Measurements from ENCODE around the gene ATXN1.
"Not testable (repeated sequence)": the region's sequence is repeated elsewhere in the genome, so short reads cannot be mapped to it uniquely, and the experiment has no call there.

Gene ATXN1

DNA sequence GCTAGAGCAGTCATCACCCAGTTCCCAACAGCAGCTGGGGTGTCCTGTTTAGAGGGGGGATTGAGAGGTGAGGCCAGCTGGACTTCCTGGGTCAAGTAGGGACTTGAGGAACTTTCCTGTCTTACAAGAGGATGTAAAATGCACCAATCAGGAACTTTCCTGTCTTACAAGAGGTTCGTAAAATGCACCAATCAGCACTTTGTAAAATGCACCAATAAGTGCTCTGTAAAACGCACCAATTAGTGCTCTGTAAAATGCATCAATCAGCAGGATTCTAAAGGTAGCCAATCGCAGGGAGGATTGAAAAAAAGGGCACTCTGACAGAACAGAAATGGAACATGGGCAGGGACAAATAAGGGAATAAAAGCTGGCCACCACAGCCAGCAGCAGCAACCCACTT, 297.2 kb downstream of the ATXN1 start:
- Histone ChIP-seq H3K4me2 (ENCODE audit: low read depth, low read length, poor library complexity, severe bottlenecking) (no peak overlapping the region), H3K4me1 (ENCODE audit: insufficient read depth, low read length, poor library complexity, severe bottlenecking) (no peaks in the 10 kb centered on the region), H3K27me3 (ENCODE audit: insufficient read depth, low read length, poor library complexity, severe bottlenecking) (no peaks in the 10 kb centered on the region), H3K36me3 (ENCODE audit: insufficient read depth, low read length) (no peaks in the 10 kb centered on the region), H3K9ac (ENCODE audit: low read depth, low read length, poor library complexity, severe bottlenecking) (no peak overlapping the region), H3K79me2 (ENCODE audit: insufficient read depth, low read length) (no peaks in the 10 kb centered on the region), H4K20me1 (ENCODE audit: insufficient read depth, low read length, poor library complexity, severe bottlenecking) (no peaks in the 10 kb centered on the region), H3K9me2 (replicated peaks; ENCODE audit: low read depth, low read length) (no peaks in the 10 kb centered on the region), H3K4me3 (ENCODE audit: low read length, poor library complexity, severe bottlenecking) (no peak overlapping the region), H2AFZ (ENCODE audit: low read length) (no peak overlapping the region), H3K9me3 (ENCODE audit: insufficient read depth, low read depth, low read length) (no peaks in the 10 kb centered on the region; the same call in 1 of the 2 replicates), H3F3A (ENCODE audit: low read depth) (no peaks in the 10 kb centered on the region)
- TF ChIP-seq EZH2phosphoT487 (IDR thresholded peaks at IDR 0.05; ENCODE audit: borderline replicate concordance), result no peak
- TF ChIP-seq, protein P1, sequence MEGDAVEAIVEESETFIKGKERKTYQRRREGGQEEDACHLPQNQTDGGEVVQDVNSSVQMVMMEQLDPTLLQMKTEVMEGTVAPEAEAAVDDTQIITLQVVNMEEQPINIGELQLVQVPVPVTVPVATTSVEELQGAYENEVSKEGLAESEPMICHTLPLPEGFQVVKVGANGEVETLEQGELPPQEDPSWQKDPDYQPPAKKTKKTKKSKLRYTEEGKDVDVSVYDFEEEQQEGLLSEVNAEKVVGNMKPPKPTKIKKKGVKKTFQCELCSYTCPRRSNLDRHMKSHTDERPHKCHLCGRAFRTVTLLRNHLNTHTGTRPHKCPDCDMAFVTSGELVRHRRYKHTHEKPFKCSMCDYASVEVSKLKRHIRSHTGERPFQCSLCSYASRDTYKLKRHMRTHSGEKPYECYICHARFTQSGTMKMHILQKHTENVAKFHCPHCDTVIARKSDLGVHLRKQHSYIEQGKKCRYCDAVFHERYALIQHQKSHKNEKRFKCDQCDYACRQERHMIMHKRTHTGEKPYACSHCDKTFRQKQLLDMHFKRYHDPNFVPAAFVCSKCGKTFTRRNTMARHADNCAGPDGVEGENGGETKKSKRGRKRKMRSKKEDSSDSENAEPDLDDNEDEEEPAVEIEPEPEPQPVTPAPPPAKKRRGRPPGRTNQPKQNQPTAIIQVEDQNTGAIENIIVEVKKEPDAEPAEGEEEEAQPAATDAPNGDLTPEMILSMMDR (conservative IDR thresholded peaks at IDR 0.05; ENCODE audit: low read length), result no peak

DNA sequence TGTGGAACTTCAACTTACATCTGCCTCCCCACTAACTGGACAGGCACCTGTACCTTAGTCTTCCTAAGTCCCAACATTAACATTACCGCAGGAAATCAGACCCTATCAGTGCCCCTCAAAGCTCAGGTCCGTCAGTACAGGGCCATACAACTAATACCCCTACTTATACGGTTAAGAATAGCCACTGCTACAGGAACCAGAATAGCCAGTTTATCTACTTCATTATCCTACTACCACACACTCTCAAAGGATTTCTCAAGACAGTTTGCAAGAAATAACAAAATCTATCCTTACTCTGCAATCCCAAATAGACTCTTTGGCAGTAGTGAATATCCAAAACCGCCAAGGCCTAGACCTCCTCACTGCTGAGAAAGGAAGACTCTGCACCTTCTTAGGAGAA, 298.0 kb downstream of the ATXN1 start:
- not testable (repeated sequence) for H3K4me2 ChIP-seq (ENCODE audit: low read depth, low read length, poor library complexity, severe bottlenecking); H4K20me1 ChIP-seq (ENCODE audit: insufficient read depth, low read length, poor library complexity, severe bottlenecking); H3K4me1 ChIP-seq (ENCODE audit: insufficient read depth, low read length, poor library complexity, severe bottlenecking); H3K27me3 ChIP-seq (ENCODE audit: insufficient read depth, low read length, poor library complexity, severe bottlenecking); H3K9me2 ChIP-seq (replicated peaks; ENCODE audit: low read depth, low read length); H3K9me3 ChIP-seq (ENCODE audit: insufficient read depth, low read depth, low read length); H2AFZ ChIP-seq (ENCODE audit: low read length); H3K79me2 ChIP-seq (ENCODE audit: insufficient read depth, low read length); H3K9ac ChIP-seq (ENCODE audit: low read depth, low read length, poor library complexity, severe bottlenecking); H3K4me3 ChIP-seq (ENCODE audit: low read length, poor library complexity, severe bottlenecking); H3F3A ChIP-seq (ENCODE audit: low read depth); H3K36me3 ChIP-seq (ENCODE audit: insufficient read depth, low read length)

DNA sequence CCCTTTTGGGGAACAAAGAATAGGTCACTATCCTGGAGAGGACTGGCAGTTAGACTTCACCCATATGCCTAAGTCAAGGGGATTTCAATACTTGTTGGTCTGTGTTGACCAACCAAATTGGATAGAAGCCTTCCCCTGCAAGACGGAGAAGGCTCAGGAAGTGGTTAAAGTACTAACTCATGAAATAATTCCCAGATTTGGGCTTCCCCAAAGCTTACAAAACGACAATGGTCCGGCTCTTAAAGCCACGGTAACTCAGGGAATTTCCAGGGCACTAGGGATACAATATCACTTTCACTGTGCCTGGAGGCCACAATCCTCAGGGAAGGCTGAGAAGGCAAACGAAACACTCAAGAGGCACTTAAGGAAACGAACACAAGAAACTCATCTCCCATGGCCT, 299.8 kb downstream of the ATXN1 start:
- no peaks in the 10 kb centered on the region for H3F3A ChIP-seq (ENCODE audit: low read depth)
- no peaks in the 10 kb centered on the region for H3K9me2 ChIP-seq (replicated peaks; ENCODE audit: low read depth, low read length)
- H3K4me3 ChIP-seq (ENCODE audit: low read length, poor library complexity, severe bottlenecking), result no peak overlapping the region
- H3K4me2 ChIP-seq (ENCODE audit: low read depth, low read length, poor library complexity, severe bottlenecking), result no peak overlapping the region
- no peak overlapping the region for H3K9ac ChIP-seq (ENCODE audit: low read depth, low read length, poor library complexity, severe bottlenecking)
- no peaks in the 10 kb centered on the region for H3K79me2 ChIP-seq (ENCODE audit: insufficient read depth, low read length)
- no peaks in the 10 kb centered on the region for H3K4me1 ChIP-seq (ENCODE audit: insufficient read depth, low read length, poor library complexity, severe bottlenecking)
- no peak overlapping the region for H2AFZ ChIP-seq (ENCODE audit: low read length)
- H4K20me1 ChIP-seq (ENCODE audit: insufficient read depth, low read length, poor library complexity, severe bottlenecking), result no peaks in the 10 kb centered on the region
- H3K36me3 ChIP-seq (ENCODE audit: insufficient read depth, low read length), result no peaks in the 10 kb centered on the region
- no peaks in the 10 kb centered on the region; the same call in 1 of the 2 replicates for H3K9me3 ChIP-seq (ENCODE audit: insufficient read depth, low read depth, low read length)
- TF ChIP-seq, protein P1 (conservative IDR thresholded peaks at IDR 0.05; ENCODE audit: low read length), result no peak
- TF ChIP-seq EZH2phosphoT487 (IDR thresholded peaks at IDR 0.05; ENCODE audit: borderline replicate concordance), result no peak
- H3K27me3 ChIP-seq (ENCODE audit: insufficient read depth, low read length, poor library complexity, severe bottlenecking), result no peaks in the 10 kb centered on the region

DNA sequence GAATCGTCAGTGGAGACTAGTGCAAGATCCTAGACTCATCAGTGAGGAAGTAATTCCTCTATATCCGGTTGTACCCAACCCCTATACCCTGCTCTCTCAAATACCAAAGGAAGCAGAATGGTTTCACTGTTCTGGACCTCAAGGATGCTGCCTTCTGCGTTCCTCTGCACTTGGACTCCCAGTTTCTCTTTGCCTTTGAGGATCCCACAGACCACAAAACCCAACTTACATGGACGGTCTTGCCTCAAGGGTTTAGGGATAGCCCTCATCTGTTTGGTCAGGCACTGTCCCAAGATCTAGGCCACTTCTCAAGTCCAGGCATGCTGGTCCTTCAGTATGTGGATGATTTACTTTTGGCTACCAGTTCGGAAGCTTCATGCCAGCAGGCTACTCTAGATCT, 301.8 kb downstream of the ATXN1 start:
- H3K27me3 ChIP-seq (ENCODE audit: insufficient read depth, low read length, poor library complexity, severe bottlenecking), result not testable (repeated sequence)

More for the DNA sequence above, 301.8 kb downstream of the ATXN1 start:
- not testable (repeated sequence) for H3K9ac ChIP-seq (ENCODE audit: low read depth, low read length, poor library complexity, severe bottlenecking); H3K36me3 ChIP-seq (ENCODE audit: insufficient read depth, low read length); H3K4me1 ChIP-seq (ENCODE audit: insufficient read depth, low read length, poor library complexity, severe bottlenecking); H3K4me3 ChIP-seq (ENCODE audit: low read length, poor library complexity, severe bottlenecking); H2AFZ ChIP-seq (ENCODE audit: low read length); H4K20me1 ChIP-seq (ENCODE audit: insufficient read depth, low read length, poor library complexity, severe bottlenecking); H3K9me3 ChIP-seq (ENCODE audit: insufficient read depth, low read depth, low read length); H3K4me2 ChIP-seq (ENCODE audit: low read depth, low read length, poor library complexity, severe bottlenecking); H3F3A ChIP-seq (ENCODE audit: low read depth); H3K9me2 ChIP-seq (replicated peaks; ENCODE audit: low read depth, low read length); H3K79me2 ChIP-seq (ENCODE audit: insufficient read depth, low read length)

All from Loucy (cell line).